ENCODE measurements around the gene NEDD4L. TPM values are rescaled to one million over a fixed set of nuclear protein-coding genes. Genes with fewer than 3 reads are reported as not detected.
A peak's percentile ranks its signal among the peaks of the same experiment; 100 is the strongest.

NEDD4L gene
- total RNA-seq, 4 donors from 2014 or later, result 16.2 to 63.0 (median 30.4) TPM

- ATAC-seq (ENCODE audit: low FRiP score), result peak; percentile 68
- TF ChIP-seq, protein P1, sequence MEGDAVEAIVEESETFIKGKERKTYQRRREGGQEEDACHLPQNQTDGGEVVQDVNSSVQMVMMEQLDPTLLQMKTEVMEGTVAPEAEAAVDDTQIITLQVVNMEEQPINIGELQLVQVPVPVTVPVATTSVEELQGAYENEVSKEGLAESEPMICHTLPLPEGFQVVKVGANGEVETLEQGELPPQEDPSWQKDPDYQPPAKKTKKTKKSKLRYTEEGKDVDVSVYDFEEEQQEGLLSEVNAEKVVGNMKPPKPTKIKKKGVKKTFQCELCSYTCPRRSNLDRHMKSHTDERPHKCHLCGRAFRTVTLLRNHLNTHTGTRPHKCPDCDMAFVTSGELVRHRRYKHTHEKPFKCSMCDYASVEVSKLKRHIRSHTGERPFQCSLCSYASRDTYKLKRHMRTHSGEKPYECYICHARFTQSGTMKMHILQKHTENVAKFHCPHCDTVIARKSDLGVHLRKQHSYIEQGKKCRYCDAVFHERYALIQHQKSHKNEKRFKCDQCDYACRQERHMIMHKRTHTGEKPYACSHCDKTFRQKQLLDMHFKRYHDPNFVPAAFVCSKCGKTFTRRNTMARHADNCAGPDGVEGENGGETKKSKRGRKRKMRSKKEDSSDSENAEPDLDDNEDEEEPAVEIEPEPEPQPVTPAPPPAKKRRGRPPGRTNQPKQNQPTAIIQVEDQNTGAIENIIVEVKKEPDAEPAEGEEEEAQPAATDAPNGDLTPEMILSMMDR (IDR thresholded peaks at IDR 0.05), result no peak
- no peak for DNase-seq (ENCODE audit: low spot score)
These were observed 133.1 kb downstream of the NEDD4L start for GRCh38 chr18:58177004-58177717.

DNA sequence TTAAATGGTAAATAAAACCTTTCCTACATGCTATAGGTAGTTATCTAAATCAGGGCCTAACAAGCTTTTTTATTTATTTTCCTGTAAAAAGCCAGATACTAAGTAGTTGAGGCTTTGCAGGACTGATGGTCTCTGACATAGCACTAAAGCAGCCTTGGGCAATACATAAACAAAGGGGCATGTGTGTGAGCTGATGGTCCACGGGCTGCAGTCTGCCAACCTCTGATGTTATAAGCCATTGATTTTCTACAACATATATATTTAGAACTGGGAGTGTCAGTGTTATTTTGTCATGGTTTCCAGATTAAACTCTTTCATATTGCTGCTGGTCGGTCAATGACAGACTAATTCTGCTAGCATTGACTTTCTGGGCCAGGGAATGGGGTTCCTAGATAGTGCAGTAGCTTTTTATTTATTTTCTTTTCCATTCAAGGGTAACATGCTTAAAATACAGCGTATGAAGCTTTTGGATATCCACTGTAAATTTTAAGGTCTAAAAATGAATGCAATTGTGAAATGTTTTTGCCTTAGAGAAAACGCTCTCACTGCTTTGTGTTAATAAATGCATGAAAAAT lies 134.0 kb downstream of the NEDD4L start:
- DNase-seq (ENCODE audit: low spot score), result no peak
- no peak for ATAC-seq (ENCODE audit: low FRiP score)
- TF ChIP-seq, protein P1 (IDR thresholded peaks at IDR 0.05), result no peak

DNA sequence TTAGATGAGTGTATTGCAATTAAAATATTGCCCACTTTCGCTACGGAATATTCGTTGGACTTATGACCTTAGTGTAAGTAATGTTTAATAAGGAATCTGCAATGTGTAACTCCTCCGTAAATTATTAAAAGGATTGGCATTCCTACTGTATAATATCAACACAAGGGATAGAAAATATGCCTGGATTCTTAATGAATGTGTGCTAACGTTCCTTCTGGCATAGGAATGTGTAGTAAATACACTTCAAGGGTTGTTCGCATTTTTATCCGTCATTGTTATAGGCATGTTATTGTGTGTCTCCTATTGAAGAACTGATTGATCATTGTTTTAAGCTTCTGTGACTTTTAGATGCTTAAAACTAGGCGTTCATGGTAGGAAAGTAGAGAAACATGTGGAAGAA lies 134.5 kb downstream of the NEDD4L start:
- ATAC-seq (ENCODE audit: low FRiP score) (peak; percentile 45), DNase-seq (ENCODE audit: low spot score) (no peak)
- TF ChIP-seq, protein P1 (IDR thresholded peaks at IDR 0.05), result no peak

DNA sequence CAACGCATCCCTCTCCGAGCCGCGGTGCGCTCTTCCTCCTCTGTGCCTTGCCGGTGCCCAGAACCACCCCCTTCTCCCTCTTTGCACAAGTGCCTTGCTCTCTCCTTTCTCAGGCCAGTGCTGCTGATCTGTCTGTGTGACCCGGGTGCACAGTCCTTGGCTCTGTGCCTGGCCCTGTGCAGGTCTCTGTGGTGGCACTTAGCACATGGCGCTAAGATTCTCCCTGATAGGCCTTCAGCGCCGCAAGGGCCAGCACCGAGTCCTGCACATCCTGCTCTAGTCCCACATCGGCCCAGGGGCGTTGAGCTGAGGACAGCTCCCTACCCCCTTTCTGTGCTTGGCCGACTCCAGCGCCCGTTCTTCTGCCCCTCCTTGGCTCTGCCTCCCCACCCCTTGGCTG lies 136.1 kb downstream of the NEDD4L start:
- ATAC-seq (ENCODE audit: low FRiP score) (no peak), DNase-seq (ENCODE audit: low spot score) (no peak)
- TF ChIP-seq, protein P1 (IDR thresholded peaks at IDR 0.05), result no peak

- no peak for ATAC-seq (ENCODE audit: low FRiP score)
- TF ChIP-seq, protein P1 (IDR thresholded peaks at IDR 0.05), result peak in 1 of 3 donors; percentile 2
- DNase-seq (ENCODE audit: low spot score), result peak; percentile 66
These were observed 136.8 kb downstream of the NEDD4L start for GRCh38 chr18:58180738-58181353.

DNA sequence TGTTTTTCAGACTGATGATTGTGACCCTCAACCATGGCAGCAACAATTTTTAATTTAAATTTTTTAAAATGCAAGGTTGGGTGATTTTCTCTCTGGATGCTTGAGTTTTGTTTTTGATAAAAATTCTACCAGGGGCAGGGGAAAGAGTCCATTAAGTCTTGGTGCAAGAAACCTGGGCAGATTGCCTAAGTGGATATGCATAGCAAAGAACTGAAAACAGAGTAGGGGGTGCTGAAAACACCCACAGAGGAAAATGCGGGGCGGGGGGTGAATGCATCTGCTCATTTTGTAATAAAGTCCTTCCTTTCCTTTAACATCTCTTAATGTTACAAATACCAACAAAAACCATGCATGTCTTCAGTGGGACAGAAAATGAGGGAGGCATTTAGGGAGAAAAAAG lies 138.0 kb downstream of the NEDD4L start:
- ATAC-seq (ENCODE audit: low FRiP score) (no peak), DNase-seq (ENCODE audit: low spot score) (no peak)
- TF ChIP-seq, protein P1 (IDR thresholded peaks at IDR 0.05), result no peak
